ENCODE data around the gene MTA1. TPM values are rescaled to one million over a fixed set of nuclear protein-coding genes. Genes with fewer than 3 reads are reported as not detected.

The MTA1 gene
- total and polyA plus RNA-seq, 10 of the 15 experiments (the other 5 are each of a cell fraction or from before 2014, with no cell fraction given) = 0.14 to 162 (median 30.6) TPM

- TF ChIP-seq HDGF (IDR thresholded peaks at IDR 0.05) (peak; percentile 84), PBX3 (IDR thresholded peaks at IDR 0.05; ENCODE audit: insufficient replicate concordance, low read depth, low read length) (no peak)
Observed at GRCh38 chr14:105485739-105486162, 66.1 kb downstream of the MTA1 start (continued).

GRCh38 chr14:105486163-105486973, 66.7 kb downstream of the MTA1 start, which contains the start of gene CRIP1:
Gene CRIP1, plus strand, starts transcription at chr14:105486886. Its CDS starts 374 bp downstream, at chr14:105487260.
- Histone ChIP-seq H4K20me1 (ENCODE audit: control insufficient read depth, insufficient read depth) (no peaks in the 10 kb centered on the region), H3K9me3 (replicated peaks; ENCODE audit: control insufficient read depth, insufficient read depth, low read length) (no peaks in the 10 kb centered on the region), H3K9ac (ENCODE audit: control insufficient read depth, insufficient read depth, low read length) (peak within 1 kb of the TSS; percentile 72), H3K4me1 (ENCODE audit: control insufficient read depth, insufficient read depth, low read length) (peaks cover 30% of the 10 kb centered on the region), H2AFZ (ENCODE audit: control insufficient read depth, low read depth, low read length) (peak within 1 kb of the TSS; percentile 56), H3K36me3 (ENCODE audit: control insufficient read depth in 2 of 2, insufficient read depth in 2 of 2, low read length in 1 of 2) (no peaks in the 10 kb centered on the region), H3K27me3 (replicated peaks in 1 of 2; ENCODE audit: control insufficient read depth in 2 of 2, insufficient read depth in 2 of 2, low read length in 1 of 2) (no peaks in the 10 kb centered on the region), H3K27ac (ENCODE audit: control insufficient read depth, insufficient read depth) (peak within 1 kb of the TSS; percentile 42), H3K79me2 (ENCODE audit: control insufficient read depth, insufficient read depth, low read length) (peaks cover 3% of the 10 kb centered on the region), H3K4me2 (ENCODE audit: control insufficient read depth, insufficient read depth) (peak within 1 kb of the TSS; percentile 100), H3K4me3 (peak within 1 kb of the TSS; percentile 84)
- SMC1A ChIA-PET (ENCODE audit: uncharacterized antibody, unreplicated experiment) = interaction anchor here (1.1 kb wide), 1 partner anchor 42 kb away, joined by 3 read pairs; no protein-coding TSS in a partner anchor
- RAD21 ChIA-PET (ENCODE audit: unreplicated experiment) = interaction anchor here (0.7 kb wide), 1 partner anchor 42 kb away, joined by 3 read pairs; no protein-coding TSS in a partner anchor
- in situ Hi-C loops (cut with MboI) = loop anchor here (5.0 kb wide), 1 partner anchor 114 kb away; no protein-coding TSS in a partner anchor
- ATAC-seq (no peak), DNase-seq (ENCODE audit: low read depth, low spot score) (no peak), FAIRE-seq (no peak)
- POLR2A ChIA-PET = no interaction called here
- BruUV-seq (replicated peaks) = no TSS peak
- WGBS (ENCODE audit: insufficient coverage, insufficient replicate concordance, low lambda C conversion rate, missing lambda C conversion rate) = 2% methylated on average over 43 of the region's 56 CpGs
- intact Hi-C loops (cut with micrococcal nuclease; ENCODE audit: unreplicated experiment) = loop anchor here (10.0 kb wide), 1 partner anchor 422 kb away; the partner anchor contains the start of gene GPR132
- CTCF ChIA-PET = interaction anchor here (0.6 to 1.8 kb wide), 4 partner anchors 82 to 120 kb away, joined by 3 to 7 read pairs (median 4); no protein-coding TSS in a partner anchor
- TF ChIP-seq NR2C2 (IDR thresholded peaks at IDR 0.05; ENCODE audit: borderline replicate concordance, control insufficient read depth, insufficient read length, low read depth) = no peak
- TF ChIP-seq CTCF (IDR thresholded peaks at IDR 0.05 in 2 of 3, conservative IDR thresholded peaks at IDR 0.05 in 1 of 3; ENCODE audit: control insufficient read depth in 2 of 3, extremely low read depth in 1 of 3, insufficient read depth in 1 of 3, low read depth in 3 of 3, low read length in 3 of 3) = no peak
- no peak for TF ChIP-seq REST (IDR thresholded peaks at IDR 0.05; ENCODE audit: low read depth, low read length)
- TF ChIP-seq CHD2 (IDR thresholded peaks at IDR 0.05; ENCODE audit: borderline replicate concordance, low read depth, low read length) = no peak
- no peak for TF ChIP-seq BCL3 (IDR thresholded peaks at IDR 0.05; ENCODE audit: borderline replicate concordance, insufficient read depth, low read depth, low read length, poor library complexity, severe bottlenecking)
- TF ChIP-seq KDM1A (IDR thresholded peaks at IDR 0.05; ENCODE audit: borderline replicate concordance) = no peak
- no peak for TF ChIP-seq GABPA (IDR thresholded peaks at IDR 0.05; ENCODE audit: low read depth)
- TF ChIP-seq ETV6 (conservative IDR thresholded peaks at IDR 0.05 in 1 of 2, IDR thresholded peaks at IDR 0.05 in 1 of 2; ENCODE audit: borderline replicate concordance in 1 of 2, low read depth in 1 of 2) = no peak
- TF ChIP-seq DPF2 (IDR thresholded peaks at IDR 0.05) = peak; percentile 19; the same call in 1 of the 2 replicates
